IMR-90 (cell line): ENCODE data around the gene PPIH. TPM values are rescaled to one million over a fixed set of nuclear protein-coding genes. Genes with fewer than 3 reads are reported as not detected.

Experiments
- ATAC-seq: fragments of 200-7000 bp; cut with Tn5 transposase; 2 replicates; pipeline ENCODE4 v1.9.1; 2020; ENCODE audit warnings: low read depth, mild to moderate bottlenecking, moderate library complexity
- BruUV-seq: library from RNA; stranded (reverse); fragments of 400-500 nt; replicated peaks from 2 replicates; lab custom pipeline; 2021; lab: Mats Ljungman, UMichigan
- CTCF ChIA-PET: fragments of 300-600 bp; formaldehyde crosslinking; extraction: SDS; loops from one replicate; lab custom pipeline; 2021; ENCODE audit warnings: antibody characterized with exemption; lab: Yijun Ruan, JAX
- POLR2A ChIA-PET: fragments of 300-600 bp; sonication (Branson Sonifier 250); formaldehyde crosslinking; loops from one replicate; lab custom pipeline; 2022; ENCODE audit warnings: antibody characterized with exemption; ENCODE audit not compliant: unreplicated experiment; lab: Charles Lee
- DNase-seq: peaks from one replicate; pipeline ENCODE4 v3.0.0; 2013
- H2AFZ ChIP-seq: replicated peaks from 2 replicates; pipeline ENCODE3; 2013; ENCODE audit warnings: low read length, mild to moderate bottlenecking; ENCODE audit not compliant: poor library complexity
- H2AK5ac ChIP-seq: 2 replicates; pipeline ENCODE4 v1.6.1; 2013; ENCODE audit warnings: low read depth, low read length, inconsistent platforms
- H2AK9ac ChIP-seq: replicated peaks from 2 replicates; pipeline ENCODE3; 2013; ENCODE audit warnings: mild to moderate bottlenecking, low read depth, low read length, moderate library complexity; ENCODE audit not compliant: poor library complexity
- H2BK120ac ChIP-seq: 2 replicates; pipeline ENCODE4 v1.6.1; 2013; ENCODE audit warnings: low read depth, low read length, inconsistent platforms
- H2BK15ac ChIP-seq: 3 replicates; pipeline ENCODE4 v1.6.1; 2013; ENCODE audit warnings: low read depth, low read length, inconsistent platforms
- H2BK20ac ChIP-seq: 2 replicates; pipeline ENCODE4 v1.6.1; 2013; ENCODE audit warnings: low read depth, mild to moderate bottlenecking, inconsistent platforms, low read length, moderate library complexity
- H2BK5ac ChIP-seq: 2 replicates; pipeline ENCODE4 v1.6.1; 2013; ENCODE audit warnings: mild to moderate bottlenecking, low read depth, low read length, inconsistent platforms; ENCODE audit not compliant: poor library complexity, severe bottlenecking
- H3K14ac ChIP-seq: replicated peaks from 2 replicates; pipeline ENCODE4 v1.6.1; 2013; ENCODE audit warnings: low read depth, low read length, inconsistent platforms
- H3K18ac ChIP-seq: 2 replicates; pipeline ENCODE4 v1.6.1; 2013; ENCODE audit warnings: low read depth, low read length, control low read depth
- H3K23ac ChIP-seq: 2 replicates; pipeline ENCODE4 v1.6.1; 2013; ENCODE audit warnings: low read depth, low read length, inconsistent platforms
- H3K27ac ChIP-seq: 2 replicates; pipeline ENCODE4 v1.5.1; 2013; ENCODE audit warnings: mild to moderate bottlenecking, control low read depth, low read length; ENCODE audit not compliant: insufficient read depth
- H3K27me3 ChIP-seq: 2 replicates; pipeline ENCODE4 v1.6.1; 2013; ENCODE audit warnings: low read length; ENCODE audit not compliant: control insufficient read depth, insufficient read depth
- H3K36me3 ChIP-seq: 2 replicates; pipeline ENCODE4 v1.6.1; 2013; ENCODE audit warnings: low read length, mixed read lengths; ENCODE audit not compliant: control insufficient read depth, insufficient read depth
- H3K4ac ChIP-seq: 2 replicates; pipeline ENCODE4 v1.6.1; 2013; ENCODE audit warnings: low read depth, low read length, inconsistent platforms
- H3K4me1 ChIP-seq: 2 replicates; pipeline ENCODE4 v1.6.1; 2013; ENCODE audit warnings: low read length, mixed read lengths; ENCODE audit not compliant: control insufficient read depth, insufficient read depth
- H3K4me2 ChIP-seq: 2 replicates; pipeline ENCODE4 v1.6.1; 2013; ENCODE audit warnings: low read depth, mild to moderate bottlenecking, control low read depth, low read length, moderate library complexity
- H3K4me3 ChIP-seq: 2 replicates; pipeline ENCODE4 v1.5.1; 2013; ENCODE audit warnings: low read depth, mild to moderate bottlenecking, control low read depth, low read length, moderate library complexity; ENCODE audit not compliant: insufficient read depth
- H3K56ac ChIP-seq: 2 replicates; pipeline ENCODE4 v1.6.1; 2013; ENCODE audit warnings: low read length, inconsistent platforms; ENCODE audit not compliant: insufficient read depth; ENCODE audit errors: extremely low read depth
- H3K79me1 ChIP-seq, 2 experiments: 2 replicates each; pipeline ENCODE4 v1.6.1; 2013; ENCODE audit warnings: low read length in 2 of 2, inconsistent platforms in 1 of 2, low read depth in 1 of 2
- H3K9ac ChIP-seq: 2 replicates; pipeline ENCODE4 v1.6.1; 2013; ENCODE audit warnings: low read depth, low read length, control low read depth
- H3K9me1 ChIP-seq: 2 replicates; pipeline ENCODE4 v1.6.1; 2013; ENCODE audit warnings: low read length, inconsistent platforms; ENCODE audit not compliant: insufficient read depth
- H3K9me3 ChIP-seq: 2 replicates; pipeline ENCODE4 v1.6.1; 2013; ENCODE audit warnings: low read length; ENCODE audit not compliant: control insufficient read depth, insufficient read depth
- H4K20me1 ChIP-seq: 2 replicates; pipeline ENCODE4 v1.6.1; 2013; ENCODE audit warnings: low read length, inconsistent platforms; ENCODE audit not compliant: insufficient read depth
- H4K5ac ChIP-seq: 2 replicates; pipeline ENCODE4 v1.6.1; 2013; ENCODE audit warnings: mild to moderate bottlenecking, low read depth, low read length, control low read depth
- H4K8ac ChIP-seq, 2 experiments: 2 replicates each; pipeline ENCODE4 v1.6.1; 2013; ENCODE audit warnings: low read depth in 2 of 2, low read length in 2 of 2, control low read depth in 1 of 2, inconsistent platforms in 1 of 2
- H4K91ac ChIP-seq: 2 replicates; pipeline ENCODE4 v1.6.1; 2013; ENCODE audit warnings: low read depth, low read length, inconsistent platforms; ENCODE audit not compliant: insufficient read depth
- FOS ChIP-seq: fragments of 150-350 bp; IDR thresholded peaks from 2 replicates; pipeline ENCODE4 v1.6.1; 2016; ENCODE audit warnings: low read depth, low read length
- WGBS, 2 experiments: methylation state at CpG; one replicate each; pipeline versions ENCODE4 v1.1.5 to v1.1.7; 2013; ENCODE audit warnings: missing lambda C conversion rate in 2 of 2; ENCODE audit not compliant: insufficient read length in 1 of 2; ENCODE audit errors: extremely low coverage in 2 of 2; 5-methylcytosine and 5-hydroxymethylcytosine counted together
- dilution Hi-C: fragments of 300-500 bp; cut with HindIII; formaldehyde crosslinking; loops from one replicate; pipeline ENCODE4 v1.14.3; 2018; ENCODE audit warnings: low sequenced_read_pairs; ENCODE audit not compliant: unreplicated experiment
- in situ Hi-C: fragments of 300-500 bp; cut with MboI; formaldehyde crosslinking; loops from 3 replicates; pipeline ENCODE4 v1.14.3; 2019; ENCODE audit warnings: low sequenced_read_pairs, inconsistent platforms, mixed read lengths
- intact Hi-C: fragments of 100-400 bp; cut with micrococcal nuclease; formaldehyde crosslinking; loops from 2 replicates; pipeline ENCODE4 v1.10.0; 2022
- polyA plus RNA-seq, 3 experiments: library from polyadenylated mRNA; depleted of rRNA; stranded (reverse); fragments of >200 nt; gene quantifications; 2 replicates each; pipeline ENCODE4 v1.2.3, GENCODE V29; 2012; ENCODE audit warnings: low replicate concordance in 1 of 3
- total RNA-seq: library from RNA; depleted of rRNA; stranded (reverse); fragments of >200 nt; gene quantifications from 2 replicates; pipeline ENCODE4 v1.2.3, GENCODE V29; 2012
- TF ChIP-seq, protein P1 (sequence below): fragments of 150-350 bp; IDR thresholded peaks from 2 replicates; pipeline ENCODE4 v1.6.1; 2016; ENCODE audit warnings: low read depth, mild to moderate bottlenecking, low read length, moderate library complexity, borderline replicate concordance

Gene PPIH
- total and polyA plus RNA-seq, 2 of the 4 experiments (the other 2 are of a cell fraction), result 22.4 to 52.1 TPM

DNA sequence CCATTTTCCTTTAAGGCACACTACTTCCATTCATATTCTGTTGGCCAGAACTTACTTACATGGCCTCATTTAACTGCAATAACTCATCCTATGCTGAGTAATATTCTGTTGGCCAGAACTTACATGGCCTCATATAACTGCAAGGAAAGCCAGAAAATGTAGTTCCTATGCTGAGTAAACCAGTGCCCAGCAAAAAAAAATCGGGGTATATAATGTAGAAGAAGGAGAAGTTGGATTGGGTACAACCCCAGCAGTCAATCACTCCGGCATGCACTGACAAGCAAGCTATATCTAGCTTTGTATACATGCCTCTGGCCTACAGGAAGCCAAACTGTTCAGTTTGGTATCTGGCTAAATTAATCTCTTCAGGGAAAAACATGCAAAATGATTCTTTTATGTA, 39.4 kb upstream of the PPIH start:
- Histone ChIP-seq H4K91ac (no peak overlapping the region), H4K5ac (no peak overlapping the region), H2AFZ (no peak overlapping the region), H3K36me3 (no peaks in the 10 kb centered on the region), H3K9me1 (no peaks in the 10 kb centered on the region), H3K9me3 (no peaks in the 10 kb centered on the region), H2BK5ac (no peak overlapping the region), H3K4me3 (no peak overlapping the region), H2AK9ac (no peak overlapping the region), H4K20me1 (no peaks in the 10 kb centered on the region), H3K4me1 (no peaks in the 10 kb centered on the region), H3K14ac (no peak overlapping the region), H3K9ac (no peak overlapping the region), H3K4ac (no peak overlapping the region), H3K27me3 (peaks cover 4% of the 10 kb centered on the region; the same call in 1 of the 2 replicates), H2BK20ac (no peak overlapping the region), H2AK5ac (no peak overlapping the region), H3K4me2 (no peak overlapping the region), H2BK120ac (no peak overlapping the region), H2BK15ac (no peak overlapping the region), H3K18ac (no peak overlapping the region), H4K8ac (no peak overlapping the region), H3K56ac (no peak overlapping the region), H3K23ac (no peak overlapping the region), H3K79me1 (no peaks in the 10 kb centered on the region), H3K27ac (no peak overlapping the region)
- DNase-seq (peak; percentile 4), ATAC-seq (no peak; the same call in 1 of the 2 replicates)
- intact Hi-C loops, result no loop called here
- 20% methylated on average over 1 of the region's 2 CpGs; no CpG with 5 or more reads in 1 of the 2 experiments for WGBS, 2 experiments
- ChIA-PET POLR2A (no interaction called here), CTCF (interaction anchor here (0.7 kb wide), 1 partner anchor 60 kb away, joined by 3 read pairs; no protein-coding TSS in a partner anchor)
- dilution Hi-C loops, result no loop called here
- TF ChIP-seq, protein P1, sequence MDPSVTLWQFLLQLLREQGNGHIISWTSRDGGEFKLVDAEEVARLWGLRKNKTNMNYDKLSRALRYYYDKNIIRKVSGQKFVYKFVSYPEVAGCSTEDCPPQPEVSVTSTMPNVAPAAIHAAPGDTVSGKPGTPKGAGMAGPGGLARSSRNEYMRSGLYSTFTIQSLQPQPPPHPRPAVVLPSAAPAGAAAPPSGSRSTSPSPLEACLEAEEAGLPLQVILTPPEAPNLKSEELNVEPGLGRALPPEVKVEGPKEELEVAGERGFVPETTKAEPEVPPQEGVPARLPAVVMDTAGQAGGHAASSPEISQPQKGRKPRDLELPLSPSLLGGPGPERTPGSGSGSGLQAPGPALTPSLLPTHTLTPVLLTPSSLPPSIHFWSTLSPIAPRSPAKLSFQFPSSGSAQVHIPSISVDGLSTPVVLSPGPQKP, result no peak
- no peak for TF ChIP-seq FOS
- in situ Hi-C loops, result no loop called here
- no TSS peak for BruUV-seq
